ENCODE measurements around the gene PRSS53.
"Not testable (repeated sequence)": the region's sequence is repeated elsewhere in the genome, so short reads cannot be mapped to it uniquely, and the experiment has no call there.

PRSS53 gene

GRCh38 chr16:31088459-31089183, at the start of gene PRSS53:
PRSS53 (minus strand) TSS chr16:31088943; CDS start chr16:31088809, 134 bp downstream.
- Histone ChIP-seq H4K20me1 (ENCODE audit: insufficient read depth, low read length) (peaks cover 27% of the 10 kb centered on the region; the same call in 1 of the 2 replicates), H3K4me2 (ENCODE audit: insufficient read depth, low read length) (no peak within 1 kb of the TSS), H3K27me3 (ENCODE audit: insufficient read depth, low read length, poor library complexity) (no peaks in the 10 kb centered on the region), H2AFZ (ENCODE audit: low read depth, low read length) (no peak within 1 kb of the TSS), H3K79me2 (ENCODE audit: insufficient read depth, low read length) (peaks cover 29% of the 10 kb centered on the region), H3K36me3 (ENCODE audit: insufficient read depth, low read length) (peaks cover 73% of the 10 kb centered on the region), H3K4me3 (ENCODE audit: low read depth in 1 of 2, low read length in 2 of 2) (no peak within 1 kb of the TSS), H3K9ac (ENCODE audit: low read depth, low read length) (no peak within 1 kb of the TSS), H3K4me1 (ENCODE audit: insufficient read depth, low read length) (peaks cover 14% of the 10 kb centered on the region), H3K27ac (ENCODE audit: low read length) (no peak within 1 kb of the TSS), H3K9me3 (ENCODE audit: insufficient read depth, low read length, severe bottlenecking) (no peaks in the 10 kb centered on the region)
- TF ChIP-seq EZH2 (IDR thresholded peaks at IDR 0.05; ENCODE audit: borderline replicate concordance, low read depth, low read length, severe bottlenecking) (no peak), CTCF (IDR thresholded peaks at IDR 0.05; ENCODE audit: borderline replicate concordance, extremely low read depth, low read length, poor library complexity, severe bottlenecking) (no peak)
- DNase-seq (no peak), ATAC-seq (ENCODE audit: insufficient read depth, low read depth) (no peak)

GRCh38 chr16:31136822-31137499, 48.2 kb upstream of the PRSS53 start:
- DNase-seq; H3K27ac ChIP-seq (ENCODE audit: low read length); H2AFZ ChIP-seq (ENCODE audit: low read depth, low read length); H3K27me3 ChIP-seq (ENCODE audit: insufficient read depth, low read length, poor library complexity); H3K36me3 ChIP-seq (ENCODE audit: insufficient read depth, low read length); H3K9me3 ChIP-seq (ENCODE audit: insufficient read depth, low read length, severe bottlenecking); H3K79me2 ChIP-seq (ENCODE audit: insufficient read depth, low read length); H4K20me1 ChIP-seq (ENCODE audit: insufficient read depth, low read length); H3K4me2 ChIP-seq (ENCODE audit: insufficient read depth, low read length); H3K9ac ChIP-seq (ENCODE audit: low read depth, low read length); ATAC-seq (ENCODE audit: insufficient read depth, low read depth); H3K4me3 ChIP-seq (ENCODE audit: low read depth in 1 of 2, low read length in 2 of 2): not testable (repeated sequence)
- peaks cover 10% of the 10 kb centered on the region for H3K4me1 ChIP-seq (ENCODE audit: insufficient read depth, low read length)

- no peak for ATAC-seq (ENCODE audit: insufficient read depth, low read depth)
Observed at GRCh38 chr16:31136287-31136662, 47.5 kb upstream of the PRSS53 start.

More at GRCh38 chr16:31136287-31136662, 47.5 kb upstream of the PRSS53 start:
- Histone ChIP-seq H4K20me1 (ENCODE audit: insufficient read depth, low read length) (no peaks in the 10 kb centered on the region), H3K4me3 (ENCODE audit: low read depth in 1 of 2, low read length in 2 of 2) (no peak overlapping the region), H3K4me2 (ENCODE audit: insufficient read depth, low read length) (no peak overlapping the region), H3K79me2 (ENCODE audit: insufficient read depth, low read length) (no peaks in the 10 kb centered on the region), H3K27ac (ENCODE audit: low read length) (no peak overlapping the region), H2AFZ (ENCODE audit: low read depth, low read length) (no peak overlapping the region), H3K9me3 (ENCODE audit: insufficient read depth, low read length, severe bottlenecking) (no peaks in the 10 kb centered on the region), H3K4me1 (ENCODE audit: insufficient read depth, low read length) (peaks cover 3% of the 10 kb centered on the region), H3K27me3 (ENCODE audit: insufficient read depth, low read length, poor library complexity) (no peaks in the 10 kb centered on the region), H3K36me3 (ENCODE audit: insufficient read depth, low read length) (peaks cover 9% of the 10 kb centered on the region), H3K9ac (ENCODE audit: low read depth, low read length) (no peak overlapping the region)
- TF ChIP-seq EZH2 (IDR thresholded peaks at IDR 0.05; ENCODE audit: borderline replicate concordance, low read depth, low read length, severe bottlenecking), result no peak
- no peak for TF ChIP-seq CTCF (IDR thresholded peaks at IDR 0.05; ENCODE audit: borderline replicate concordance, extremely low read depth, low read length, poor library complexity, severe bottlenecking)
- no peak for DNase-seq
